Uterus (tissue), 4 donors: ENCODE measurements around the gene TRIP12. TPM values are rescaled to one million over a fixed set of nuclear protein-coding genes. Genes with fewer than 3 reads are reported as not detected.
A peak's percentile ranks its signal among the peaks of the same experiment; 100 is the strongest.

Experiments used
- DNase-seq, 2 donors: peaks; one replicate each; pipeline ENCODE4 v3.0.0-alpha.2; 2019 to 2020
- H3K27ac ChIP-seq, 2 donors: fragments of 200-600 bp; sonication (generic); 1 replicate in 1 of 2; 2 replicates in 1 of 2; pipeline ENCODE4 v1.5.1; 2016 to 2018
- H3K27me3 ChIP-seq, 2 donors: fragments of 200-600 bp; sonication (generic); one replicate each; pipeline ENCODE4 v1.5.1; 2018 to 2019; ENCODE audit warnings: control low read depth in 1 of 2
- H3K36me3 ChIP-seq, 2 donors: fragments of 200-600 bp; sonication (generic); one replicate each; pipeline ENCODE4 v1.5.1; 2019; ENCODE audit warnings: control low read depth in 1 of 2
- H3K4me1 ChIP-seq, 2 donors: fragments of 200-600 bp; sonication (generic); one replicate each; pipeline ENCODE4 v1.5.1; 2018 to 2019; ENCODE audit warnings: control low read depth in 1 of 2
- H3K4me3 ChIP-seq, 2 donors: fragments of 200-600 bp; sonication (generic); 1 replicate in 1 of 2; 2 replicates in 1 of 2; pipeline ENCODE4 v1.5.1; 2018 to 2019; ENCODE audit warnings: mild to moderate bottlenecking in 1 of 2
- H3K9me3 ChIP-seq, 2 donors: fragments of 200-600 bp; sonication (generic); one replicate each; pipeline ENCODE4 v1.5.1; 2019; ENCODE audit warnings: control low read depth in 1 of 2
- POLR2A ChIP-seq, 2 donors: fragments of 450-650 bp; IDR thresholded peaks; one replicate each; pipeline ENCODE4 v1.6.1; 2016; ENCODE audit warnings: antibody characterized with exemption in 2 of 2, mild to moderate bottlenecking in 1 of 2, moderate library complexity in 1 of 2
- intact Hi-C: fragments of 100-400 bp; cut with DNase I; formaldehyde crosslinking; loops from one replicate; pipeline ENCODE4 v1.15.1; 2023; ENCODE audit warnings: low total_unique reads
- small RNA-seq: library from RNA; depleted of rRNA; stranded (forward); fragments of <200 nt; gene quantifications from one replicate; pipeline ENCODE3, GENCODE V24; 2016
- total RNA-seq, 4 donors: library from RNA; depleted of rRNA in 3 of 4; stranded (reverse); fragments of >200 nt in 3 of 4; gene quantifications; one replicate each; pipeline versions ENCODE4 v1.1.0 to v1.2.4, GENCODE V29; 2014 to 2023
- TF ChIP-seq, protein P1 (sequence below), 4 experiments: fragments of 200-600 bp in 2 of 4; fragments of 450-650 bp in 2 of 4; sonication (generic) in 2 of 4; IDR thresholded peaks; one replicate each; pipeline ENCODE4 v1.5.1; 2016 to 2019; ENCODE audit warnings: antibody characterized with exemption in 4 of 4, mild to moderate bottlenecking in 2 of 4, moderate library complexity in 1 of 4
- donor health status: DM: yes; HTN: yes; CAD: no.

Gene TRIP12
- total RNA-seq, 4 donors from 2014 or later, result 77.1 to 255 (median 197) TPM

- TF ChIP-seq, protein P1, sequence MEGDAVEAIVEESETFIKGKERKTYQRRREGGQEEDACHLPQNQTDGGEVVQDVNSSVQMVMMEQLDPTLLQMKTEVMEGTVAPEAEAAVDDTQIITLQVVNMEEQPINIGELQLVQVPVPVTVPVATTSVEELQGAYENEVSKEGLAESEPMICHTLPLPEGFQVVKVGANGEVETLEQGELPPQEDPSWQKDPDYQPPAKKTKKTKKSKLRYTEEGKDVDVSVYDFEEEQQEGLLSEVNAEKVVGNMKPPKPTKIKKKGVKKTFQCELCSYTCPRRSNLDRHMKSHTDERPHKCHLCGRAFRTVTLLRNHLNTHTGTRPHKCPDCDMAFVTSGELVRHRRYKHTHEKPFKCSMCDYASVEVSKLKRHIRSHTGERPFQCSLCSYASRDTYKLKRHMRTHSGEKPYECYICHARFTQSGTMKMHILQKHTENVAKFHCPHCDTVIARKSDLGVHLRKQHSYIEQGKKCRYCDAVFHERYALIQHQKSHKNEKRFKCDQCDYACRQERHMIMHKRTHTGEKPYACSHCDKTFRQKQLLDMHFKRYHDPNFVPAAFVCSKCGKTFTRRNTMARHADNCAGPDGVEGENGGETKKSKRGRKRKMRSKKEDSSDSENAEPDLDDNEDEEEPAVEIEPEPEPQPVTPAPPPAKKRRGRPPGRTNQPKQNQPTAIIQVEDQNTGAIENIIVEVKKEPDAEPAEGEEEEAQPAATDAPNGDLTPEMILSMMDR (IDR thresholded peaks at IDR 0.05), result no peak
- no peak for TF ChIP-seq POLR2A (IDR thresholded peaks at IDR 0.05)
Measured at GRCh38 chr2:229714080-229714735, 207.6 kb downstream of the TRIP12 start, which contains the start of gene DNER. Gene DNER (minus strand): TSS chr2:229714555. CDS start chr2:229714423, 132 bp downstream.

More at GRCh38 chr2:229714080-229714735, 207.6 kb downstream of the TRIP12 start, which contains the start of gene DNER:
- H3K4me3 ChIP-seq, result peak within 1 kb of the TSS in 1 of 2 donors; percentile 16
- peaks cover 9 to 31% of the 10 kb centered on the region in 2 donors for H3K27me3 ChIP-seq
- DNase-seq, result no peak
- no peaks in the 10 kb centered on the region for H3K36me3 ChIP-seq
- H3K4me1 ChIP-seq, result peaks cover 0 to 13% of the 10 kb centered on the region in 2 donors
- H3K27ac ChIP-seq, result no peak within 1 kb of the TSS
- no peaks in the 10 kb centered on the region for H3K9me3 ChIP-seq
- intact Hi-C loops, result no loop called here

Small RNAs within 50 kb of the gene (small RNA-seq; reads per million reads assigned to genes)
- gene RNU6-613P (not detected), gene RNU6-964P (not detected)

Other genes with a start within 250 kb of the TRIP12 start
- 10 to 100 TPM in 1 of 4 donors, 1 to 10 TPM in 3; 1.9 to 24.7 (median 4.9) TPM for gene DNER, start 207.5 kb downstream of the TRIP12 start, total RNA-seq
- gene FBXO36, start 494 bp upstream of the TRIP12 start, total RNA-seq, result 1 to 10 TPM in 3 of 4 donors, under 1 TPM in 1; 0.88 to 8.8 (median 5.4) TPM
- 10 to 100 TPM in 2 of 4 donors, 1 to 10 TPM in 2; 3.2 to 28.6 (median 8.2) TPM for gene SLC16A14, start 146.9 kb upstream of the TRIP12 start, total RNA-seq